Endothelial cell of umbilical vein (primary cell): Measurements from ENCODE around the gene ABCC5. TPM values are rescaled to one million over a fixed set of nuclear protein-coding genes. Genes with fewer than 3 reads are reported as not detected.
A peak's percentile ranks its signal among the peaks of the same experiment; 100 is the strongest.

Experiments used
- BruUV-seq: library from RNA; stranded (reverse); fragments of 400-500 nt; replicated peaks from 2 replicates; lab custom pipeline; 2021; lab: Mats Ljungman, UMichigan
- CTCF ChIA-PET: fragments of 300-600, 350-600 bp; sonication (Branson Sonifier 250); formaldehyde crosslinking; loops from one replicate; lab custom pipeline; 2021; ENCODE audit warnings: antibody characterized with exemption, inconsistent platforms; lab: Charles Lee
- POLR2A ChIA-PET: fragments of 300-600, 350-600 bp; sonication (Branson Sonifier 250); formaldehyde crosslinking; loops from one replicate; lab custom pipeline; 2021; ENCODE audit warnings: antibody characterized with exemption, inconsistent platforms; lab: Charles Lee
- DNase-seq: peaks from one replicate; pipeline ENCODE4 v3.0.0-alpha.2; 2011; ENCODE audit warnings: low read depth, low spot score
- FAIRE-seq: peaks from 2 replicates; lab custom pipeline; 2011; peaks lifted over from hg19 to GRCh38; lab: Jason Lieb, UNC
- H2AFZ ChIP-seq: 2 replicates; pipeline ENCODE4 v1.6.0; 2012; ENCODE audit warnings: low read depth, low read length, control low read depth, inconsistent platforms
- H3K27ac ChIP-seq: 2 replicates; pipeline ENCODE4 v1.5.1; 2011; ENCODE audit warnings: low read depth, mild to moderate bottlenecking, control low read depth, low read length, moderate library complexity; ENCODE audit not compliant: insufficient read depth
- H3K27me3 ChIP-seq, 2 experiments: 2 replicates each; pipeline versions ENCODE4 v1.6.0 to v1.6.1; 2011; ENCODE audit warnings: low read length in 2 of 2, mixed read lengths in 1 of 2; ENCODE audit not compliant: control insufficient read depth in 2 of 2, insufficient read depth in 2 of 2
- H3K36me3 ChIP-seq, 2 experiments: 2 replicates in 1 of 2; 3 replicates in 1 of 2; pipeline ENCODE4 v1.5.1; 2011; ENCODE audit warnings: low read length in 2 of 2, mild to moderate bottlenecking in 1 of 2, moderate library complexity in 1 of 2; ENCODE audit not compliant: control insufficient read depth in 2 of 2, insufficient read depth in 2 of 2; ENCODE audit errors: extremely low read depth in 1 of 2
- H3K4me1 ChIP-seq: 3 replicates; pipeline ENCODE4 v1.5.1; 2011; ENCODE audit warnings: mild to moderate bottlenecking, low read length; ENCODE audit not compliant: control insufficient read depth, insufficient read depth; ENCODE audit errors: extremely low read depth
- H3K4me2 ChIP-seq: 2 replicates; pipeline ENCODE4 v1.6.1; 2011; ENCODE audit warnings: low read length, control low read depth, mixed read lengths; ENCODE audit not compliant: insufficient read depth
- H3K4me3 ChIP-seq, 3 experiments: fragments of 200-600 bp in 1 of 3; sonication (generic), shearing (Covaris generic) in 1 of 3; replicated peaks in 1 of 3; 2 replicates each; pipeline ENCODE4 v1.5.1; 2011 to 2016; ENCODE audit warnings: control low read depth in 3 of 3, low read length in 3 of 3, mild to moderate bottlenecking in 2 of 3, inconsistent platforms in 1 of 3, low read depth in 1 of 3, moderate library complexity in 1 of 3; ENCODE audit not compliant: insufficient read depth in 1 of 3
- H3K79me2 ChIP-seq: 2 replicates; pipeline ENCODE4 v1.6.0; 2012; ENCODE audit warnings: low read length, inconsistent platforms; ENCODE audit not compliant: control insufficient read depth, insufficient read depth
- H3K9ac ChIP-seq: replicated peaks from 2 replicates; pipeline ENCODE3; 2011; ENCODE audit warnings: low read length, control low read depth; ENCODE audit not compliant: insufficient read depth; ENCODE audit errors: extremely low read depth
- H3K9me1 ChIP-seq: replicated peaks from 3 replicates; pipeline ENCODE4 v1.6.0; 2011; ENCODE audit warnings: mild to moderate bottlenecking, low read length; ENCODE audit not compliant: control insufficient read depth, insufficient read depth; ENCODE audit errors: extremely low read depth
- H3K9me3 ChIP-seq: replicated peaks from 2 replicates; pipeline ENCODE4 v1.5.1; 2012; ENCODE audit warnings: low read length, inconsistent platforms; ENCODE audit not compliant: control insufficient read depth, insufficient read depth
- H4K20me1 ChIP-seq: replicated peaks from 2 replicates; pipeline ENCODE3; 2011; ENCODE audit warnings: mild to moderate bottlenecking, low read length; ENCODE audit not compliant: control insufficient read depth, insufficient read depth; ENCODE audit errors: extremely low read depth
- EZH2 ChIP-seq: IDR thresholded peaks from 2 replicates; pipeline ENCODE4 v1.6.1; 2012; ENCODE audit warnings: borderline replicate concordance, low read depth, mild to moderate bottlenecking, moderate library complexity, low read length, inconsistent platforms; ENCODE audit not compliant: severe bottlenecking
- GATA2 ChIP-seq: IDR thresholded peaks from 2 replicates; pipeline ENCODE4 v1.7.0; 2011; ENCODE audit warnings: low read depth, mild to moderate bottlenecking, moderate library complexity, mixed read lengths, low read length; ENCODE audit not compliant: insufficient read length, insufficient read depth
- MYC ChIP-seq: IDR thresholded peaks from one replicate; pipeline ENCODE4 v1.6.1; 2011; ENCODE audit warnings: mild to moderate bottlenecking, low read depth, low read length
- POLR2A ChIP-seq: IDR thresholded peaks from 2 replicates; pipeline ENCODE4 v1.6.1; 2012; ENCODE audit warnings: low read depth, mild to moderate bottlenecking, control low read depth, low read length
- dilution Hi-C: fragments of 300-500 bp; cut with MboI; formaldehyde crosslinking; loops from one replicate; pipeline ENCODE4 v1.15.0; 2019; ENCODE audit warnings: low sequenced_read_pairs; ENCODE audit not compliant: extremely low pct_ligation_motif_present
- intact Hi-C: fragments of 100-400 bp; cut with micrococcal nuclease; formaldehyde crosslinking; loops from one replicate; pipeline ENCODE4 v1.10.0; 2022
- polyA plus RNA-seq, 4 experiments: library from polyadenylated mRNA; depleted of rRNA in 3 of 4; stranded (reverse) in 3 of 4; unstranded in 1 of 4; fragments of >200 nt; gene quantifications; 2 replicates each; pipeline versions ENCODE4 v1.2.1 to v1.2.3, GENCODE V29; 2011 to 2012; ENCODE audit warnings: missing spikeins in 1 of 4
- total RNA-seq: library from RNA; stranded (reverse); gene quantifications from 2 replicates; pipeline ENCODE4 v1.2.3, GENCODE V29; 2021
- TF ChIP-seq, protein P1 (sequence below): IDR thresholded peaks from 2 replicates; pipeline ENCODE4 v1.6.1; 2011; ENCODE audit not compliant: insufficient read depth, insufficient read length
- TF ChIP-seq, protein P2 (sequence below), 2 donors: IDR thresholded peaks; 1 replicate in 1 of 2; 2 replicates in 1 of 2; pipeline ENCODE4 v1.5.1; 2011; ENCODE audit warnings: low read length in 2 of 2, mild to moderate bottlenecking in 2 of 2, moderate library complexity in 2 of 2, control low read depth in 1 of 2, inconsistent platforms in 1 of 2, low read depth in 1 of 2; ENCODE audit not compliant: insufficient read depth in 1 of 2; ENCODE audit errors: extremely low read depth in 1 of 2

ABCC5 gene
- total and polyA plus RNA-seq, 2 donors (not counting 3 experiments of a cell fraction or from before 2014, with no cell fraction given), result 22.5 to 24.6 TPM

DNA sequence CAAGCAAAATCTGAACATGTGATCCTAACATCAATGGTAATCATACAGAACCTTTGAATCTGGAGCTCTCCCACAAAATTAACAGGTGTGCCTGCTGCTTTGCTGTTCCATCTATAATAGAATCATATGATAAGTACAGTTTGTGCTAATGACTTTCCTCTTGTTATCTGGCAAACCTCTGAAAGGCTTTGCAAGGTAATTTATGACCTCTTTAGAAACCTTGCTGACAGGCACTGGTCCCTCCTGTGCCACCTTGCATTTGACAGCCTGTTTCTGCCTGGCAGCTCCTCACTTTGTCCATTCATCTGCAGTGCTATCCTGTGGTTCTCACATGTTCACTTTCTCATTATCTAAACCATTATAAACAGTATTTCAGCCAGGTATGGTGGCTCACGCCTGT, 24.9 kb upstream of the ABCC5 start:
- TF ChIP-seq, protein P1, sequence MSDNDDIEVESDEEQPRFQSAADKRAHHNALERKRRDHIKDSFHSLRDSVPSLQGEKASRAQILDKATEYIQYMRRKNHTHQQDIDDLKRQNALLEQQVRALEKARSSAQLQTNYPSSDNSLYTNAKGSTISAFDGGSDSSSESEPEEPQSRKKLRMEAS, result no peak
- TF ChIP-seq EZH2 (no peak), MYC (no peak), GATA2 (no peak)
- Histone ChIP-seq H3K27ac (no peak overlapping the region), H3K4me3 (no peak overlapping the region), H3K4me2 (no peak overlapping the region), H2AFZ (no peak overlapping the region), H3K9ac (no peak overlapping the region), H3K9me3 (no peaks in the 10 kb centered on the region), H3K9me1 (no peaks in the 10 kb centered on the region), H3K27me3 (peaks cover 0 to 2% of the 10 kb centered on the region in 2 experiments), H3K36me3 (no peaks in the 10 kb centered on the region), H4K20me1 (no peaks in the 10 kb centered on the region), H3K79me2 (no peaks in the 10 kb centered on the region), H3K4me1 (no peaks in the 10 kb centered on the region)
- CTCF ChIA-PET, result interaction anchor here (0.7 to 1.5 kb wide), 2 partner anchors 13 to 693 kb away, joined by 4 read pairs; no protein-coding TSS in a partner anchor
- intact Hi-C loops (loop anchor here (5.0 to 10.0 kb wide), 2 partner anchors 205 to 242 kb away; partner anchors contain the start of genes ALG3 and EEF1AKMT4), dilution Hi-C loops (no loop called here)
- no peak for FAIRE-seq
- no TSS peak for BruUV-seq
- POLR2A ChIA-PET, result no interaction called here
- no peak for DNase-seq

DNA sequence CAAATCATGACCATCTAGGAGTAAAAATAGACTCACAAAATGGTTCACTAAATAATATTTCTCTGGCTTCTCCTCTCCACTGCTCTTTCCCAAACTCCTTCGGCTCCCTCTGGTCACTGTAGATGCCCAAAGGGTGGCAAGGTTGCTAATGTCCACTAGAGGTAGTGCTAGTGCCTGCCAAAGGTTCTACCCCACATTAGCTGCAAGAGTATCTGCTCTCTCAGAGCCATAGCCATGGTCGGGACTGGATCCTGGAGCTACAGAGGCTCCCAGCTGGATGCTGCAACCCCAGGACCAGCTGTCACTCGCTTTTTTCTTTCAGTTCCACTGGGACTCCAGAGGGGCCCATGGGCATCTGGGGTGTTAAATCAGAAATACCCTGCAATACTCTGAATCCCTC, 22.3 kb upstream of the ABCC5 start:
- CTCF ChIA-PET, result interaction anchor here (0.6 to 1.3 kb wide), 5 partner anchors 107 to 215 kb away, joined by 3 read pairs; no protein-coding TSS in a partner anchor
- H2AFZ ChIP-seq, result no peak overlapping the region
- DNase-seq, result peak; percentile 22

More for the DNA sequence above, 22.3 kb upstream of the ABCC5 start:
- dilution Hi-C loops (no loop called here), intact Hi-C loops (loop anchor here (5.0 to 10.0 kb wide), 2 partner anchors 207 to 245 kb away; partner anchors contain the start of genes ALG3 and EEF1AKMT4)
- Histone ChIP-seq H3K9me3 (no peaks in the 10 kb centered on the region), H3K4me3 (no peak overlapping the region), H3K4me1 (no peaks in the 10 kb centered on the region), H4K20me1 (no peaks in the 10 kb centered on the region), H3K4me2 (no peak overlapping the region), H3K36me3 (no peaks in the 10 kb centered on the region), H3K79me2 (no peaks in the 10 kb centered on the region), H3K9me1 (no peaks in the 10 kb centered on the region), H3K9ac (no peak overlapping the region), H3K27ac (no peak overlapping the region), H3K27me3 (peaks cover 5 to 7% of the 10 kb centered on the region in 2 experiments)
- FAIRE-seq, result peak; percentile 68
- no TSS peak for BruUV-seq
- TF ChIP-seq, protein P2, sequence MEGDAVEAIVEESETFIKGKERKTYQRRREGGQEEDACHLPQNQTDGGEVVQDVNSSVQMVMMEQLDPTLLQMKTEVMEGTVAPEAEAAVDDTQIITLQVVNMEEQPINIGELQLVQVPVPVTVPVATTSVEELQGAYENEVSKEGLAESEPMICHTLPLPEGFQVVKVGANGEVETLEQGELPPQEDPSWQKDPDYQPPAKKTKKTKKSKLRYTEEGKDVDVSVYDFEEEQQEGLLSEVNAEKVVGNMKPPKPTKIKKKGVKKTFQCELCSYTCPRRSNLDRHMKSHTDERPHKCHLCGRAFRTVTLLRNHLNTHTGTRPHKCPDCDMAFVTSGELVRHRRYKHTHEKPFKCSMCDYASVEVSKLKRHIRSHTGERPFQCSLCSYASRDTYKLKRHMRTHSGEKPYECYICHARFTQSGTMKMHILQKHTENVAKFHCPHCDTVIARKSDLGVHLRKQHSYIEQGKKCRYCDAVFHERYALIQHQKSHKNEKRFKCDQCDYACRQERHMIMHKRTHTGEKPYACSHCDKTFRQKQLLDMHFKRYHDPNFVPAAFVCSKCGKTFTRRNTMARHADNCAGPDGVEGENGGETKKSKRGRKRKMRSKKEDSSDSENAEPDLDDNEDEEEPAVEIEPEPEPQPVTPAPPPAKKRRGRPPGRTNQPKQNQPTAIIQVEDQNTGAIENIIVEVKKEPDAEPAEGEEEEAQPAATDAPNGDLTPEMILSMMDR (IDR thresholded peaks at IDR 0.05; ENCODE audit: extremely low read depth in 1 of 2, insufficient read depth in 1 of 2, low read depth in 1 of 2, low read length in 2 of 2), result peak; percentile 38 to 44
- TF ChIP-seq POLR2A, result no peak
- no peak for TF ChIP-seq MYC
- POLR2A ChIA-PET, result no interaction called here
